Adrenal gland (tissue), 5 donors: ENCODE measurements around the gene KIF4A.

Experiments used
- POLR2A ChIP-seq, 2 donors: fragments of 450-650 bp; IDR thresholded peaks; one replicate each; pipeline ENCODE4 v1.6.1; 2017; ENCODE audit warnings: antibody characterized with exemption in 2 of 2, mild to moderate bottlenecking in 2 of 2, moderate library complexity in 1 of 2
- TF ChIP-seq, protein P1 (sequence below), 6 experiments: fragments of 450-650 bp in 4 of 6; fragments of 200-600 bp in 2 of 6; sonication (generic) in 1 of 6; IDR thresholded peaks; 1 replicate in 5 of 6; 2 replicates in 1 of 6; pipeline versions ENCODE4 v1.5.1 to v1.8.0; 2016 to 2021; ENCODE audit warnings: antibody characterized with exemption in 6 of 6, mild to moderate bottlenecking in 2 of 6, moderate library complexity in 1 of 6
- donor health status: DM: no; HTN: no; CAD: no.

DNA sequence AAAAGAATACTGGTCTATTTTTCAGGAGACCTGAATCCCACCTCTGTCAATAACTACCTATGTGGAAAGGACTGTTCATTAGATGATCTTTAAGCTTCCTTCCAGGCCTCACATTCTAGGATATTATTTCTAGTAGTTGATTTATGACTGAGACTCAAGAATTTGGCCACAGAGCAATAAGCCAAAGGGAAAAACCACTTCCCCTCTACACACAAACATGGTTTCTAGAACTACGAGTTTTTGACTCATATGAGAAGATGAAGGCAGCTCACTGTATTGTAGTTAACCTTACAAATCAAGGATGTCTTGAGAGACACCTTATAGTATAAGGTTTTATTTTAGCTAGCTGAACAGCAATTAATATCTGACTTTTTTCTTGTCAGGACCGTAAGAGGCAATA, 96.3 kb downstream of the KIF4A start:
- no peak for TF ChIP-seq POLR2A (IDR thresholded peaks at IDR 0.05)
- TF ChIP-seq, protein P1, sequence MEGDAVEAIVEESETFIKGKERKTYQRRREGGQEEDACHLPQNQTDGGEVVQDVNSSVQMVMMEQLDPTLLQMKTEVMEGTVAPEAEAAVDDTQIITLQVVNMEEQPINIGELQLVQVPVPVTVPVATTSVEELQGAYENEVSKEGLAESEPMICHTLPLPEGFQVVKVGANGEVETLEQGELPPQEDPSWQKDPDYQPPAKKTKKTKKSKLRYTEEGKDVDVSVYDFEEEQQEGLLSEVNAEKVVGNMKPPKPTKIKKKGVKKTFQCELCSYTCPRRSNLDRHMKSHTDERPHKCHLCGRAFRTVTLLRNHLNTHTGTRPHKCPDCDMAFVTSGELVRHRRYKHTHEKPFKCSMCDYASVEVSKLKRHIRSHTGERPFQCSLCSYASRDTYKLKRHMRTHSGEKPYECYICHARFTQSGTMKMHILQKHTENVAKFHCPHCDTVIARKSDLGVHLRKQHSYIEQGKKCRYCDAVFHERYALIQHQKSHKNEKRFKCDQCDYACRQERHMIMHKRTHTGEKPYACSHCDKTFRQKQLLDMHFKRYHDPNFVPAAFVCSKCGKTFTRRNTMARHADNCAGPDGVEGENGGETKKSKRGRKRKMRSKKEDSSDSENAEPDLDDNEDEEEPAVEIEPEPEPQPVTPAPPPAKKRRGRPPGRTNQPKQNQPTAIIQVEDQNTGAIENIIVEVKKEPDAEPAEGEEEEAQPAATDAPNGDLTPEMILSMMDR (IDR thresholded peaks at IDR 0.05) = no peak
